UCSD-AML1 (cell line): ENCODE data around the gene CHST11.
"Not testable (repeated sequence)": the region's sequence is repeated elsewhere in the genome, so short reads cannot be mapped to it uniquely, and the experiment has no call there.

ENCODE experiments used
- DNase-seq: peaks from one replicate; lab custom pipeline; 2025; ENCODE audit not compliant: unreplicated experiment; lab: John Stamatoyannopoulos, UW

The CHST11 gene

DNA sequence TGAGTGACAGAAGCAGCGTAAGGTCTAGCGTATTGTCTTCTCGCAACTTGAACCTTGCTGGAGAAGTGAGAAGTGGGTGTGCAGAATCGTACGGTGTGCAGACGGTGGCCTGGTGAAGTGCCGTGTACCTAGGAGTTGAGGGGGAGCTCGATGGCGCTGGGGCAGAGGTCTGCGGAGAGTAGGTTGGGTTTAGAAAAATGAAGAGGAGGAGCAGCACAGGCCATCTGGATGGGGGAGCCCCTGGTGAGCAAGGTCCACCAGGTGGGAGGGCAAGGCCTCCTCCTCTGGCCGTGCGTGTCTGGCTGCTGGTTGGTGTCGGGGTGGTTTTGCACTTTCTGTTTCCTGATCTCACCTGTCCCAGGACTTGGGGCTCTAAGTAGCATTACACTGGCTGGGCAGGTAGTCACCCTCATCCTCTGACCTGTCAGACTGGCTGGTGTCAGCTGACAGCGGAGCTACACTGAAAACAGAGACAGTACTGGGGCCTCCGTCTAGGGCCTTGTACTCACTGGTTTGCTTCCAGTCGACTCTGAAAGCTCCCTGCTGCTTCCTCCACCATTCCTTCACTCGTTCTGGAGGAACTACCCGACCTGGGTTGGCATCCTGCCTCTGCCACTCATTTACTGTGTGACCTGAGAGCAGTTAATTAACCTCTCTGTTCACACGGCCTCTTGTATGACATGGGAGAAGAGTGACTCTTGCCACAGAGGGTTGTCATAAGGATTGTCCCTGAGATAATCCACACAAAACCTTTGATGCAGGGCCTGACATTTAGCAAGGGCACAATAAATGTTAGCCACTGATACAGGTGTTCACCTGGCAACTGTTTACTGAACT lies 273.1 kb downstream of the CHST11 start:
- DNase-seq, result no peak

DNA sequence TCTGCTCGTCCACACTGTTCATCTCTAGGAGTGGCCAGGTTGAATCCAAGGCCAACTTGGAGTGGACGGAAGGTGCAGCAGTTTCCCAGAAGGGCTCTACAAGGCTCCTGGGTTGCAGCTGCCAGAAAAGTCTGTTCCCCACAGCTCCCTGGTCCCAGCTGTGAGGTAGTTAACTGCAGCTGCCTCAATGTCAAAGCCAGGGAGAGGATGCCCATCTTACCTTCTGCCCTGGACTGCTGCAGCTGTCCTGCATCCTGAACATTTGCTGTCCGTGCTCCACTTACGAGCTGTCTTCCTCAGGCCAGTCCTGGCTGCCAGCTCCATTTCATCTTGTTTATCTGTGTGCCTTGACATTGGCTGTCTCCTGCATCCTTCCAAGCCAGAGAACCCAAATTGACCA lies 274.0 kb downstream of the CHST11 start:
- DNase-seq, result no peak

DNA sequence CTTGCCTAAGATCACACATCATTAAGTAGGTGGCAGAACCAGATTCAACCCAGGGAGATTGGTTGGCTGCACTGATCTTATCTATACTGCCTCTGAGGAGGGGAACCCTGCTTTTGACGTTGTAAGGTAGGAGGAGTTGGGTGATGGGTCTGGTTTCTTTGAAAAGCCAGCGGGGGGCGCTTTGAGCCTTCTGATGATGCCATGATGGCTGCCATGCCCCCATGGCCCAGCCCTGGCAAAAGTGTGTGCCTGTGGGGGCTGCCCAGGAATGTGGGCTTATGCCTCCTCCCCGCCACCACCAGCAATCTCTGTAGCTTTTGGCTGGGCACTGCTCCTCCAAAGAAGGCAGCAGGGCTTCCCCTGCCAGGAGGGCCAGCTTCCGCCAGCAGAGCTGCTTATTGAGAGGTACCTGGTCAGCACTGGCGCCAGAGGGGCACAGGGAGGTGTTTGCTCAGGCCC lies 277.0 kb downstream of the CHST11 start:
- peak; percentile 23 for DNase-seq

DNA sequence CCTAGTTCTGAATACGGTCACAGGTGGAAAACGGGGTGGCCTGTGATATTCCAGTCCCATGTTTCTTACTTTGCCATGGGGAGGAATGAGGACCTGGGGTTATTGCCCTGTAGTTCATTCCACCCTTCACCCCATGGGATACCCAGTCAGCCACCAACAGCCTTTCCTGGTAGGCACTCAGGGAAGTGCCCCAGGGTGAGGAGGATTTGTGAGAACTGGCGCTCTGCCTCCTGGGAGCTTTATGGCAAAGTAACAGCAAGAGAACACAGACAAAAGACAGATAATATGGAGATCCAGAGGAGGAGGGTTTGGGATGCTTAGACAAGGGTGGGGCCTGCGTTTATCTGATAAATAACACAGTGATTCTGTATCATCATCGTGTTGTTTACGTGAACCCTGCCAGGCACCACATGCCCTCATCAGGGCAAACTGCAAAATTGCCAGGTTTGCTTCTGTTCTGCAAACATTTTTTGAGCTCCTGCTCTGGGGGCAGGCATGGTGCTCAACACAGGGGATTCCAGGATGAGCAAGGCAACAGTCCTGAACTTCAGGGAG lies 277.9 kb downstream of the CHST11 start:
- no peak for DNase-seq

DNA sequence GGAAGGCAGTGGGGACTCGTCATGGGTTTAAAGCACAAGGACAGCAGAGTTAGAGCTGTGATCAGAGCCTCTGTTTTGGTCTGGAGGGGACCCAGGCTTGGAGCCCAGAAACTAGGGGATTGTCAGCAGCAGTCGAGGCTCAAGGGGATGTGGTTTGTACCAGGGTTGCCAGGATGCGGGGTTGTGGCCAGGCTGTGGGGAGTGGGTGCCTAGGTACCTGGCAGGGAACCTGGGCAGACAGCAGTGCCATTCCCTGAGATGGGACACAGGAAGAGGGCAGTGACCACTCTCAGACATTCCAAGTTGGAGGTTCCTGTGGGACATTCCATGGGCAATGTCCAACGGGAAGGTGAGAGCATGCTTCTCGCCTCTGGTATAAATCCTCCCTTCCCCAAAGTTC lies 279.1 kb downstream of the CHST11 start:
- no peak for DNase-seq

DNA sequence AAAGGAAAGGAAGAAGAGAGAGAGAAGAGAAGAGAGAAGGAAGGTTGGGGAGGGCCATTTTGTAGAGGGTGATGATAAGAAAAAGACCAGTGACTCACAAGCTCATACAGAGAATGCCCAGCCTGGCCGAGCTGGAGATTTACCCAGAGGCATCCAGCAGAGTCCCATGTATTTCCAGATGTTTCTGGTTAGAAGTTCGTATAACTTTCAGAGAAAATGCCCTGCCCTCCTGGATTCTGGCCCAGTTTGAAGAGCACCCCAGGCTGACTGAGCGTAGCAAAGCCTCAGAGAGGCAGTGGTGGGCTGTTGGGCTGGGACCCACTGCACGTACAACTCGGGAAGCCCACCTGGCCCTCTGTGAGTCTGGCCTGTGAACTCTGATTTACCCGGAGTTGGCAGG lies 279.6 kb downstream of the CHST11 start:
- DNase-seq, result no peak

DNA sequence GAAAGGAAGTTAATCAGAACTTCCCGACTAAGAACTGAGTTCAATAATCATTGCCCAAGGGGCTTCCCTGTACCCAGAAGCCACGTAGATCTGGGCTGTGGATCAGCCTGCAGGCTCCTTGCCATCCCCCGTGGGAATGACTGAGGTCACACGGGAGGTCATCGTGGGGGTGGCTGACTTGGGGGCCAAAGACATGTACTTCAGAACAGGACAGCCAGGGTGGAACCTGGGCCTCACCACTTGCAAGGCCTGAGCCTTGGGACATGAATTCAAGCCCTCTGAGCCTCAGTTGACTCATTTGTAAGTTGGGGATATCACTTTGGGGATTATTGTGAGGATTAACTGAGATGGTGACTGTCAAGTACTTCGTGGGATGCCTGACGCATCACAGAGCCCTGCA lies 280.4 kb downstream of the CHST11 start:
- DNase-seq, result no peak

DNA sequence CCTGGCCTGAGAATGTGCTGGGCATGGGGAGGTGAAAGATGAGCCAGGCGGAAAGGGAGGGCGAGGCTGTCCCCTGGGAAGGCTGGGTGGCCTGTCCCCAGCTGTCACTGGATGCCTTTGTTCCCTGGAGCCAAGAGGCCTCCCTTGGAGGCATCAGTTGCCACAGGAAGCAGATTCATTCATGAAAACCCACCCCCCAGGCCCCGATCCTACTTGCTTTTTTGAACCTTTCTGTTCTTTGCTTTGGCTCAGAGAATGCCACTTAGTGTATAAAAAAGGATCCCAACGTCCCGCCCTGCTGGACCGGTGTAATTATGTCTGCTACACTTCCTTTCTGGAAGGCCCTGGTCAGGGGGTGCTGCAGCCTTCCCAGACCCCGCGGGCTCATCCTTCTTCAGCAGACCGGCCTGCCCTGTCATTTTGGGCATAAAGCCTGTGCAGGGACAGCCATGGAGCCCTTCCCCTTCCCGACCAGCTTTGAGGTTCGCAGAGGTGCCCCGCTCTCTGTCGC lies 281.1 kb downstream of the CHST11 start:
- no peak for DNase-seq

DNA sequence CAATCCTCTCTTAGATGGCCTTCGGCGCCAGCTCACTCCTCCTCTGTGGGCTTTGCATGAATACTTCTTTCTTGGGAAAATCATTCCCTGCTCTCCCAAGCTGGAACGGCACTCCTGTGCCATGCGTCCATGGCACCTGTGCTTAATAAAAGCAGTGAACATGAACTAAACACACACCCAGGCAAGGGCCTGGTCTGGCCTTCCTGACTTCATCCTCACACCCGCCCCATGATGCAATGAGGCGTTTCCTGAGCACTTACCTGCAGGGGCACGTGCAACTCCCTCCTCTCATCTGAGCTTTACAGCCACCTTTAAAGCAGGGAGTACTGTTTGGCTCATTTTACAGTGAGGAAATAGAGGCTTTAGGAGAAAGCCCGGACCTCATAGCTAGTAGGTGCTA lies 281.6 kb downstream of the CHST11 start:
- DNase-seq, result no peak

DNA sequence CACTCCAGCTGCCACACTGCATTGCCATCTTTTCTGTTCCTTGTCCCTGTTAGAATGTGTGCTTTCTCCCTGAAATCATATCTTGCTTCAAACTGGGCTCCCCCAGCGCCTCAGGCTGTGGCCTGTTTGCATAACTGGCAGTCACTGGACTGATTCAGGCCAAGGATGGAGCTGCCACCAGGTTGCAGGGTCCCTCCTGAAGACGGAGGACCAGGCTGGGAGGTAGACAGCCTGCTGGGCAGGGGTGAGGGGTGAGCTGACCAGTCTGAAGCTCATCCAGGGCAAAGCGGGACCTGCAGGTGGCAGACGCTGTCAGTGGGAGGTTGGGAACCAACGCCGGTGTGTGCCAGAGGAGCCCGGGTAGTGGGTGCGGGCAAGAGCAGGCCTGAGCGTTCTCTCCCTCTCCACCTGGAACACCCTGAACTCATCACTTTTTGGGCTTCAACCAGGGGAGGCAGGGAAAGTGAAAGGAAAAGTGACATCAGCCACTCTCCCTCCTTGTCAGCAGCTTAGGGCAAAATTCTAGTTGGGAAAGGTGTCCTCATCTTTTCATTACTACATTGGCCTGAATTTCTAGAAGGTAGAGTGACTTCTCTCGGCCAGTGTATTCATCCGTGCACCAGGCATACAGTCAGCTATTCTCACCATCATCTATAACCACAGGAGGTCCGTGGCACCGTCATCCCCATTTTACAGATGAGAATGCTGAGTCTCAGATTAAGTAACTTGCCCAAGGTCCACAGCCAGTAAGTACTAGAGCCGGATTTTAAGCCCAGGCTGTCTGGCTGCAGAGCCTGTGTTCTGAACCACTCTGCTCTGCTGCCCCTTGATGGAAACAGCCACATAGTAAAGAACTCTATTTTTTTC lies 282.3 kb downstream of the CHST11 start:
- DNase-seq, result no peak

DNA sequence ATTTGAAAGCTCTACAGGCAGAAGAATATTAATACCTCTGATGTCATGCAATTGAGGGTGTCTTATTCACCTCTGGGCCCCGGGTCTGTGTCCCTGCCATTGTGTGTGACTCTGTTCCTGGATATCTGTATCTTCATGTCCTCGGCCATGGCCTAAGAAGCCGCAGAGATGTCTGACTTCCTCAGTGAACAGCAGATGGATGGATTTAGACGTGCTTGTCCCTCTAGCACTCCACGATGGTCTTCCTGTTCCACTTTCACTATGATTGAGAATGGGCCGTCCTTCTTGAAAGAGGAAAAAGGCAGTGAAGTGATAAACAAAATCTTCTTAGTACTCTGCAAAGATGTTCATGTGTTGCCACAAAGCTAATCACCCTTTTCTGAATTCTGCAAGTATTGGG lies 283.9 kb downstream of the CHST11 start:
- DNase-seq, result no peak

DNA sequence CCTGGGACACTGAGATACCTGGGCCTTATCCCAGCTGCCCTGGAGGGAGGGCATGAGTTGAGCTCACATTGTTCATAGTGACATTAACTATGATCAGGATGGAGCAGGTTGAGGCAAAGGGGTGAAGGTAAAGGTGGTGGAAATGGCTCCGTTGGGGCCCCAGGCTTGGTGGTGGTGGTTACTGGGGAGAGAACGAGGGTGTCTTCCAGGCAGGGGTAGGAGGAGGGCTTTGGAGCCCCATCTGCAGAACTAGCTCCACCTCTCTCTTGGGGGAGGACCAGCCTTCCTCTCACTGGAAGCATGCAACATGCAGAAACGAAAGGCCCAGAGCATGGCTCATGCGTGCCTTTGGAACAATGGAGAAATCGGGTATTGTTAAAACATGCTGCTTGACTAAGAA lies 284.3 kb downstream of the CHST11 start:
- DNase-seq, result no peak

DNA sequence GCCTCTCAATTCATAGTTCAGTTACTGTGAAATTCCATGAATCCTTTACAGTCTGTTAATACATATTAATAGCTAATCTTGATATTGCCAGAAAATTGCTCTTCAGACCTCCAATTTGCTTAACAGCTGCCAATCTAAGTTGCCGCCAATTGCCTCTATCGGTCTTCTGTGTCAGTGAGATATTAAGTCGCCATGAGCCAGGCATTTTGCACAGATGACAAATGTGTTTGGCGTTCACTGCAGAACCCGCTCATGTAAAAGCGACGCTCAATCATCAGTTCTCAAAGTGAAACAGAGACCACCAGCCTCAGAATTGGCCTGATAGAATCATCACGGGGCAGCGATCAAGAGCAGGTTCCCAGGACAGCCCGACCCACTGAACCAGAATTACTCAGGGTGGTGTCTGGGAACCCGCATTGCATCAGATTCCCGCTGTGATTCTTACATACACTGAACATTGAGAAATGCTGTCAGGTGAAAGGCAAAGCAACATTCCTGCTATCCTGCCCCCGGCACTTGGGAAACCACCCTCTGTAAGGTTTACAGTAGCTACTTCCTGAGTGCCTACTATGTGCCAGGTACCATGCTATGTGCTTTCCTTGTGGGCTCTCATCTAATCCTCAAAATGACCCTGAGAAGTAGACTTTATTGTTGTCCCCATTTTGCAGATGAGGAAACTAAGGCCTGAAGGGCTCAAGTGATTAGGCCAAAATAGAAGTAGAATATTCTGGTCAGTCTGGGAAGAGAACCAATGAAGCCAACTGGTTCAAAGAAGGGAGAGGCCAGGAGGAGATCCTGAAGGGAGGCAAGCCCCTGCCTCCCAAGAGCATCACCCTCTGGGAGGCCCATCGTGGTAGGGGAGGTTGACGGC lies 285.0 kb downstream of the CHST11 start:
- no peak for DNase-seq

DNA sequence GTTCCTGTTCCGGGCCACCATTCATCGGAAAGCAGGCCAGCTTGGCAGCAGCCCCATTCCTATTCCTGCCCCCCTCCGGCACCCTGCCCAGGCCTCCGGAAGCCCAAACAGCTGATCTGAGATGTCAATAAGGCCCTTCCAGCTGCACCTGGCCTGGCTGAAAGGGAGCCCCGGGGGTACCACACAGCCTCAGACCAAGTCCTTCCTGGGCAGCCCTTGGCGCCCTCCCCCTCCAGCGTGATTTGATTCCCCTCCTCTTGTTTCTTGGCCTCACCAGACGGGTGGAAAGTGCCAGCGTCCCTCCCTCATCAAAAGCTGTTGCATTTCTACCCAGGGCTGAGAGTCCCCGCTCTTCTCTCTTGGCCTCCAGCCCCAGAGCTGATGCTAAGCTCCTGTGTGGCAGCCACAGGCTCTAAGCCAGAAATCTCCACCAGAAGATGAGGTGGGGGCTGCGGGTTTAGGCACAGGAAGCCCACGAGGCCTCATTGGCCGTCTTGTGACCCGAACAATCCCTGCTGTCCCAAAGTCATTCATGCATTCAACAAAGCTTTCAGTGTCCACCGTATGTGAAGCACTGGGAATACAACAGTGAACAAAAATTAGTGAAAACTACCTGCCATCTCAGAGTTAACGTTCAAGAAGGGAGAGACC lies 285.9 kb downstream of the CHST11 start:
- DNase-seq, result no peak

DNA sequence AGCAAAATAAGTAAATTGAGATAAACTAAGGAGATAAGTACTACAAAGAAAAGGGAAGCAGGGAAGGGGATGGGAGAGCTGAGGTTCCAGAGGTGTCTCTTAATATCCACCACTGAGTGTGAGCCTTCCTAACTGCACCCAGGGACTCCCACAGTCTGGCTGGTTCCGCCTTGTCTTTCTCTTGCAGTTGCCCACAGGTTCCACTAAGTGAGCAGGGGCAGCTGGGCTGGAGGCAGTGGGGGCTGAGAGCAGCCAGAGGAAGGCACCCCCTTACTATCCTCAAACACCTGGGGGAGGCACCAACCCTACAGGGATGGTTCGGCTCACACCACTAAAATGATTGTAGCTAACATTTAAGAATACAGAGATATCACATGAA lies 286.4 kb downstream of the CHST11 start:
- no peak for DNase-seq

DNA sequence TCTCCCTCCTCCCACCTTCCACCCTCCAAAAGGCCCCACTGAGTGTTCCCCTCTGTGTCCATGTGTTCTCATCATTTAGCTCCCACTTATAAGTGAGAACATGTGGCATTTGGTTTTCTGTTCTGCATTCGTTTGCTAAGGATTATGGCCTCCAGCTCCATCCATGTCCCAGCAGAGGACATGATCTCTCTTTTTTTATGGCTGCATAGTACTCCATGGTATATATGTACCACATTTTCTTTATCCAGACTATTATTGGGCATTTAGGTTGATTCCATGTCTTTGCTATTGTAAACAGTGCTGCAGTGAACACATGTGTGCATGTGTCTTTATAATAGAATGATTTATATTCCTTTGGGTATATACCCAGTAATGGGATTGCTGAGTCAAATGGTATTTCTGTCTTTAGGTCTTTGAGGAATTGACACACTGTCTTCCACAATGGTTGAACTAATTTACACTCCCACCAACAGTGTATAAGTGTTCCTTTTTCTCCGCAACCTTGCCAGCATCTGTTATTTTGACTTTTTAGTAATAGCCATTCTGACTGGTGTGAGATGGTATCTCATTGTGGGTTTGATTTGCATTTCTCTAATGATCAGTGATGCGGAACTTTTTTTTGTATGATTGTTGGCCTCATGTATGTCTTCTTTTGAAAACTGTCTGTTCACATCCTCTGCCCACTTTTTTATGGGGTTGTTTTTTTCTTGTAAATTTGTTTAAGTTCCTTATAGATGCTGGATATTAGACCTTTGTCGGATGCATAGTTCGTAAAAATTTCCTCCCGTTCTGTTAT lies 287.2 kb downstream of the CHST11 start:
- DNase-seq, result not testable (repeated sequence)

DNA sequence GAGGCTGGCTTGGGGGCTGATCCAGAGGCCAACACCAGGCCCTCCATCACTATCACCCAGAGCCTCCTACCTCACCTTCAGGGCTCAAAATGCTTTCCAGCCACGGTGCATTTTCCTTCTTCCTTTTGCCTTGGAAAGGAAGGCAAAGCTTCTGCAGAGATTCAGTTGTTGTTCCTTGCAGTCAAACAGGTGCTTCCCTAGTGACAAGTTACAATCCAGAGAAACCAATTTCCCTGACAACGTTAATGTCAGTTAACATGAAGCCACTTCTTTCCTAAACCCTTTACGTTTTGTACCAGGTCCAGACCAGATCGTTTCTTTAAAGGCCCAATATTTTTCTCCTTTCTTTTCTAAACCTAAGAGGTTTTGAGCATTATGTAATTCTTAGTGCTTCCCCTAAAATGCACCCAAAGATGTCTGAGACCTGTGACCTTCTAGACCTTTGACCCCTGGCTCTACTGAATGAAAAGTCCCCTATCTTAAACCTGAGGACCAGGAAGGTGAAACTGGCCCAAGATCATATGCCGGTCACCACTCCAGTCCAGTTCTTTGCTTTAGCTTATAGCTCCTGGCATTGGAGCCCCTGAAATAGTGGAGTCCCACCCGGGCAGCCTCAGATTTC lies 289.8 kb downstream of the CHST11 start:
- DNase-seq, result no peak

DNA sequence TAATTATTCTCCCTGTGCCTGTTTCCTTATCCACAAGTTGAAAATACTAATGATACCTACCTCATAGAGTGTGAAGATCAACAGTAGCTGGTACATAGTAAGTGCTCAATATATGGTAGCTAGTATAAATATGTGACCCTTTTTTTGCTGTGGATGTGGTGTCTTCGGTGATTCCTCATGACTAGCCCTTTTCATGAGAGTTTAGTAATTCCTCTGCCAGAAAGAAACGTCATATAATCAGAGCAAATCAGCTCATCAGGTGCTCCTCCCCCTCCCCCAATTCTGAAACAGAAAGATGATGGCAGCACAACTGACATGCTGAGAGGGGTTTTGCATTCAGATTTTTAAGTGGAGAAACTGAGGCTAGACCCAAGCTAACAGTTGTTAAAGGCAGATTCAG lies 290.6 kb downstream of the CHST11 start:
- no peak for DNase-seq

DNA sequence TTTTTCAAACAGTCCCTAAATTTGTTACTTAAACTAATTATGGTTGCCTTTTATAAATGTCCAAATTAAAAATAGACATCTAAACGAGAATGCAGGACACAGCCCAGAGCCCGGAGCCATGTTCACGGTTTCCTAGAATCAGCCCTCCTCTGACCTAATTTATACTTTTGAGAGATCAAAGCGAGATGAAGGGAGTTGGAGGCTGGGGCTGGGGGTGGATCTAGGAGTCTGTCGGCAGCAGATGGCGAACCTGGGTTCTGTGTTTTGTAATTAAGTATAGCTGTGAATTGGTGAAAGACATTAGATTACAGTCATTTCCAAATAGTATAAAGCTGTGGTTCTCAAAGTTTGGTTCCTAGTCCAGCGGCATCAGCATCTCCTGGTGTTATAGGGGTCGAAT lies 291.2 kb downstream of the CHST11 start:
- DNase-seq, result no peak
